Astrocyte of the cerebellum (primary cell): ENCODE measurements around the gene PSMA2.

Experiments used
- DNase-seq: peaks from one replicate; pipeline ENCODE4 v3.0.0-alpha.2; 2011; ENCODE audit warnings: low read depth
- H3K4me3 ChIP-seq: 2 replicates; pipeline ENCODE4 v1.5.1; 2011; ENCODE audit warnings: mild to moderate bottlenecking, low read depth, low read length, moderate library complexity
- in situ Hi-C: cut with HindIII; loops from 2 replicates; pipeline ENCODE4 v1.10.0; 2017; ENCODE audit warnings: low sequenced_read_pairs
- TF ChIP-seq, protein P1 (sequence below): IDR thresholded peaks from 2 replicates; pipeline ENCODE4 v1.5.1; 2012; ENCODE audit warnings: low read length, low read depth, moderate library complexity, mild to moderate bottlenecking; ENCODE audit errors: missing control alignments

The PSMA2 gene

DNA sequence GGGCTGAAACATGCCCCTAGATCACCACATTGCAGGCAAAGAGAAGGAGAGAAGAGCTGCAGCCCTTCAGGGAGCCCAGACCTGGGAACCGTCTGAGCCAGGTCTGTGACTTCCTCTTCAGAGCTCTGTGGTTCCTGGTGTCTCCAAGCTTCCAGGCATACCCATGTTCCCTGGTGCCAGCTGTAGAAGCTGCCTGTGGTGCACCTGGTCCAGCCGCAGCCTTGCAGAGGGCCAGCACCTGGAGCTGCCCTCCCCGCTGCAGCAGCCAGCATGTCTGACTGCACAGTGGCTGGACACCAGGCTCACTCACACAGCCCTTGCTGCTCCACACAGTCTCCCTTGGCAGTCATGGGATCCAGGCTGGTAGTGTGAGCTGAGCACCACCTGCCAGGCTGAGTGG is 53.7 kb downstream of the PSMA2 start:
- TF ChIP-seq, protein P1, sequence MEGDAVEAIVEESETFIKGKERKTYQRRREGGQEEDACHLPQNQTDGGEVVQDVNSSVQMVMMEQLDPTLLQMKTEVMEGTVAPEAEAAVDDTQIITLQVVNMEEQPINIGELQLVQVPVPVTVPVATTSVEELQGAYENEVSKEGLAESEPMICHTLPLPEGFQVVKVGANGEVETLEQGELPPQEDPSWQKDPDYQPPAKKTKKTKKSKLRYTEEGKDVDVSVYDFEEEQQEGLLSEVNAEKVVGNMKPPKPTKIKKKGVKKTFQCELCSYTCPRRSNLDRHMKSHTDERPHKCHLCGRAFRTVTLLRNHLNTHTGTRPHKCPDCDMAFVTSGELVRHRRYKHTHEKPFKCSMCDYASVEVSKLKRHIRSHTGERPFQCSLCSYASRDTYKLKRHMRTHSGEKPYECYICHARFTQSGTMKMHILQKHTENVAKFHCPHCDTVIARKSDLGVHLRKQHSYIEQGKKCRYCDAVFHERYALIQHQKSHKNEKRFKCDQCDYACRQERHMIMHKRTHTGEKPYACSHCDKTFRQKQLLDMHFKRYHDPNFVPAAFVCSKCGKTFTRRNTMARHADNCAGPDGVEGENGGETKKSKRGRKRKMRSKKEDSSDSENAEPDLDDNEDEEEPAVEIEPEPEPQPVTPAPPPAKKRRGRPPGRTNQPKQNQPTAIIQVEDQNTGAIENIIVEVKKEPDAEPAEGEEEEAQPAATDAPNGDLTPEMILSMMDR: no peak
- in situ Hi-C loops: no loop called here
- H3K4me3 ChIP-seq: no peak overlapping the region

DNA sequence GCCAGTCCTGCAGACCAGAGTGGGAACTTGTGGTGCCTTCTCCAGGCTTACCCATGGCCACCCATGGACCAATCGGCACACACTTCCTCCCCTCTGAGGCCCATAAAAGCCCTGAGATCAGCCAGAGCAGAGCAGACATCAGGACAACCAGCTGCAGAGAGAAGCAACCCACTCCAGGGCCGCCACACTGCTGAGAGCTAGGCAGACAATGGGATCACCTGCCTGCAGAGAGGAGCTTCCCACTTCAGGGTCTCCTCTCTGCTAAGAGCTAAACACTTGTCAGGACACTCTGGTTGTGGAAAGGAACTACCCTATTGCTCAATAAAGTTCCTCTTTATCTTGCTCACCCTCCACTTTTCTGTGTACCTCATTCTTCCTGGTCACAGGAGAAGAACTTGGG is 54.1 kb downstream of the PSMA2 start:
- H3K4me3 ChIP-seq: no peak overlapping the region
- no peak for DNase-seq
- in situ Hi-C loops: no loop called here
- TF ChIP-seq, protein P1: no peak

More for the DNA sequence above, 53.7 kb downstream of the PSMA2 start:
- DNase-seq: no peak

DNA sequence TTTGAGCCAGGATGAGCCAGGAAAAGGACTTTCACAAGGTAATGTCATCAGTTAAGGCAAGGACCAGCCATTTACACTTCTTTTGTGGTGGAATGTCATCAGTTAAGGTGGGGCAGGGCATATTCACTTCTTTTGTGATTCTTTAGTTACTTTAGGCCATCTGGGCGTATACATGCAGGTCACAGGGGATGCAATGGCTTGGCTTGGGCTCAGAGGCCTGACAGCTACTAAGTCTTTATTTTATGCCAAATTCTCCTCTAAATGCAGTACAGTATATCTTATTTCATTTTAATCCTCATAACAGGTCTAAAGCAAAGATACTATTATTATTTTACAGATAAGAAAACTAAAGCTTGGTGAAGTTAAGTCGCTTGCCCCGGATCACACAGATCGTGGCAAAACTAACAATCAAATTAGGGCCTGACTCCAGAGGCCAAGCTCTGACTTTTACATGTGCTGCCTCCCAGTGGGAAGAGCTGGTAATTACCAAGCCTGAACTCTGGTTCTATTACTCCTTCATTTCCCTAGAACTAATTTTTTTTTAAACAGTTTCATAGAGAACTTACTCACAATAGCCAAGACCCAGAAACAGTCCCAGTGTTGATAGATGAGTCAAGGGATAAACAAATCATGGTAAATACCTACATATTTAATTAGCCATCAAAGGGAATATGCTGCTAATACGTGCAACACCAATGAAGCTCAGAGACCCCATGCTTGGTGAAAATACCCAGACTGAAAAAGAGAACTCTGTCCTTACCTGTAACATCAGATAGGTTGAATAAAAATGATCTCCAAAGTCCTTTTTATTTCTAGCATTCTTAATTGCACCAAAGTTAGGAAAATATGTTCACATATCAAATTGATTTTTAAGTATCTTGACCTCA is 55.5 kb downstream of the PSMA2 start:
- peak; percentile 33 for DNase-seq
- TF ChIP-seq, protein P1: peak; percentile 82
- no peak overlapping the region for H3K4me3 ChIP-seq
- in situ Hi-C loops: no loop called here

DNA sequence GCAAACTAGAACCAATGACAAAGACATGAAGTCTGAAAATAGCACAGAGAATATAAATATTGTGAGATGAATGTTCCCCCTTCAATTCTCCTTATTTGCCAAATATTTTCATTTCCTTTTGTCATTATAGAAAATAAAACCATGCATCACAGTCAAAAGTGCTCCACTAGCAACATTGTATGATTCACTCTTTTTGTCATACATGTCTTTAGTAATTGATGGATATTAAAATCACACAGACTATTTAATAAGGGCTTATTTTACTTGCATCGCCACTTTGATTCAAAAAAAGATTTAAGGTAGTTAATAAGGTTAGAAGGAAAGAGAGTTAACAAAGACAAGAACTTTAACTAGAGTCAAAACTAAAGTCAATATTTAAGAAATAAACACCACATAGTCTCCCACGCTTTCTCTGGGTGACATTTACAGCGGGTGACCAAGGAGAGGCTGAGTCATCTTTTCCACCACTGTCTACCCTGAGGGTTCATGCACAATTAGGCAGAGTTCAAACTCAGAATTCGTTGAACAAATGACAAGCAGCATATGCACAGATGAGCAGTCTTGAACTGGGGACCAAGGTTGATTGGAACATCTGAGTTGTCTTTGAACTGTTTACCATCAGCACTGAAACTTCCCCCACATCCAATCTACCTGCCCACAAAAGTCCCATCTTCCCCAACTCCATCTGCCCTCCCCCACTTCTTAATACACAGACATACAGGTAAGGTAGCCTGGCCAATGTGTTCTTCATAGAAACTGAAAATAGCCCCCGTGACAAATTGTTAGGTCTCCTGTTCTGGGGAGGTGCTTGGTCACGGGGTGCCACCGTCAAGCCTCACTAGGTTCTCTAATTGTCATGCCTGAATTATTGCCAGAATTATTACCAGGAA is 62.6 kb downstream of the PSMA2 start:
- TF ChIP-seq, protein P1: no peak
- in situ Hi-C loops: no loop called here
- DNase-seq: no peak
- no peak overlapping the region for H3K4me3 ChIP-seq

DNA sequence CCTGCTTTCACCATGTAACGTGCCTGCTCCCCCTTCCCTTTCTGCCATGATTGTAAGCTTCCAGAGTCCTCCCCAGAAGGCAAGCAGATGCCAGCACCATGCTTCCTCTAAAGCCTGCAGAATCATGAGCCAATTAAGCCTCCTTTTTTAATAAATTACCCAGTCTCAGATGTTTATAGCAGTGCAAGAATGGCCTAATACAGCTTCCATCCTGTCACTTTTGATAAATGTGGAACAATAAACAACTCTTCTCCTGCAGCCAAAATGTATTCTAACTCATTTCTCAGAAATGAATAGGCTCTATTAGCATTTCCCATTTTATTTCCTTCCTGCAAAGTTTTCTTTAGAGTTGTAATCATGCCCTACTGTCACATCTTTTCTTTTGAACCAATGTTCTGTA is 63.5 kb downstream of the PSMA2 start:
- TF ChIP-seq, protein P1: no peak
- DNase-seq: no peak
- in situ Hi-C loops: no loop called here
- H3K4me3 ChIP-seq: no peak overlapping the region
